Ishikawa (cell line): Measurements from ENCODE around the gene RTKN2.

Source experiments
- CEBPB ChIP-seq: IDR thresholded peaks from 2 replicates; pipeline ENCODE4 v1.6.1; 2012
- EGR1 ChIP-seq: IDR thresholded peaks from 2 replicates; pipeline ENCODE4 v1.6.1; 2012
- EP300 ChIP-seq: IDR thresholded peaks from 2 replicates; pipeline ENCODE4 v1.6.1; 2012; ENCODE audit warnings: borderline replicate concordance
- RAD21 ChIP-seq: IDR thresholded peaks from 2 replicates; pipeline ENCODE4 v1.6.1; 2012; ENCODE audit warnings: low read depth
- REST ChIP-seq: IDR thresholded peaks from 2 replicates; pipeline ENCODE4 v1.6.1; 2012; ENCODE audit warnings: low read depth, mild to moderate bottlenecking
- TAF1 ChIP-seq: IDR thresholded peaks from 2 replicates; pipeline ENCODE4 v1.6.1; 2012; ENCODE audit warnings: low read depth, mild to moderate bottlenecking
- TEAD4 ChIP-seq: IDR thresholded peaks from 2 replicates; pipeline ENCODE4 v1.6.1; 2012
- YY1 ChIP-seq: IDR thresholded peaks from 2 replicates; pipeline ENCODE4 v1.6.1; 2012; ENCODE audit warnings: low read depth

DNA sequence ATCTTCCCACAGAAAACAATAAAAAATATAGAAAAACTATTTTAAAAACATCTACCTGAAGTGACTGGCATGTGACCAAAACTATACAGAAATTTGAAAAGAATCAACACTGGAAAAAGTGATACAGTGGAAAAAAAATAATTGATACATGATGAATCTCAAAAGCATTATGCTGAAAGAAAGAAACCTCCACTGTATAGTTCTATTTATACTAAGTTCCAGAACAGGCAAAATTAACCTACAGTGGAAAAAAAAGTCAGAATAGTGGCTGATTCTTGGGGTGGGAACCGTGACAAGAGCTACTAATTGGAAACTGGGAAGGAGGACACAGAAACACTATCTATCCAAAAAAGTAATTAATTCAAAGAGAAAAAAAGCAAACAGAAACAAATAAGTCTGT lies 14.9 kb downstream of the RTKN2 start:
- TF ChIP-seq TEAD4: no peak
- TF ChIP-seq EP300: no peak
- TF ChIP-seq REST: no peak
- no peak for TF ChIP-seq EGR1
- no peak for TF ChIP-seq YY1
- TF ChIP-seq CEBPB: no peak
- no peak for TF ChIP-seq TAF1
- TF ChIP-seq RAD21: no peak
